A549 (cell line): ENCODE results near the gene PCBP4.

Experiments
- CBX2 ChIP-seq: fragments of 200-600 bp; sonication (generic); IDR thresholded peaks from 2 replicates; pipeline ENCODE4 v1.6.1; 2016; ENCODE audit warnings: low read depth, mild to moderate bottlenecking, borderline replicate concordance
- CEBPB ChIP-seq, 2 experiments: fragments of >200 bp in 1 of 2; sonication (Bioruptor Twin) in 1 of 2; formaldehyde crosslinking in 1 of 2; IDR thresholded peaks; 2 replicates each; pipeline ENCODE4 v1.6.1; 2012 to 2016
- GATA3 ChIP-seq: IDR thresholded peaks from 2 replicates; pipeline ENCODE4 v1.6.1; 2012; ENCODE audit warnings: borderline replicate concordance
- HMGXB4 ChIP-seq: fragments of 250-450 bp; sonication (Bioruptor Pico); IDR thresholded peaks from 2 replicates; pipeline ENCODE4 v1.5.0; 2021; ENCODE audit warnings: mild to moderate bottlenecking, moderate library complexity, borderline replicate concordance
- PBX3 ChIP-seq: IDR thresholded peaks from 2 replicates; pipeline ENCODE4 v1.6.1; 2012
- POLR2A ChIP-seq: IDR thresholded peaks from 2 replicates; pipeline ENCODE4 v1.6.1; 2012; ENCODE audit warnings: mild to moderate bottlenecking, low read length
- RARB ChIP-seq: fragments of 250-450 bp; sonication (Bioruptor Pico); IDR thresholded peaks from 2 replicates; pipeline ENCODE4 v1.8.0; 2021; ENCODE audit warnings: mild to moderate bottlenecking, moderate library complexity
- RFX5 ChIP-seq: fragments of 450-650 bp; IDR thresholded peaks from 2 replicates; pipeline ENCODE4 v1.7.1; 2014; ENCODE audit warnings: antibody characterized with exemption, mild to moderate bottlenecking, moderate library complexity
- TP53 ChIP-seq: fragments of 250-450 bp; sonication (Bioruptor Pico); IDR thresholded peaks from 2 replicates; pipeline ENCODE4 v1.5.0; 2021; ENCODE audit warnings: mild to moderate bottlenecking, moderate library complexity
- USF2 ChIP-seq: fragments of 450-650 bp; IDR thresholded peaks from 2 replicates; pipeline ENCODE4 v1.6.1; 2014; ENCODE audit warnings: antibody characterized with exemption

- no peak for TF ChIP-seq TP53 (CRISPR knock-in tag)
- TF ChIP-seq GATA3: no peak
- no peak for TF ChIP-seq RFX5
- TF ChIP-seq RARB (CRISPR knock-in tag): no peak
- no peak for TF ChIP-seq CBX2
- TF ChIP-seq USF2: no peak
- no peak for TF ChIP-seq PBX3
- TF ChIP-seq CEBPB (IDR thresholded peaks at IDR 0.05): no peak
- TF ChIP-seq POLR2A: no peak
- no peak for TF ChIP-seq HMGXB4 (CRISPR knock-in tag)
Observed at GRCh38 chr3:52012699-52013098, 45.4 kb upstream of the PCBP4 start.
